Inferior parietal cortex (tissue), 1 donor: ENCODE data around the gene KLHDC2.
"Not testable (repeated sequence)": the region's sequence is repeated elsewhere in the genome, so short reads cannot be mapped to it uniquely, and the experiment has no call there.

Experiments used
- DNase-seq: peaks from one replicate; pipeline ENCODE4 v3.0.0-alpha.2; 2016; ENCODE audit errors: extremely low spot score

The KLHDC2 gene

GRCh38 chr14:49781040-49781439 lies 13.1 kb downstream of the KLHDC2 start:
- not testable (repeated sequence) for DNase-seq

GRCh38 chr14:49783394-49784014 lies 15.6 kb downstream of the KLHDC2 start:
- DNase-seq: no peak

- DNase-seq: no peak
Observed at GRCh38 chr14:49786315-49786714, 18.4 kb downstream of the KLHDC2 start.

- no peak for DNase-seq
Observed at GRCh38 chr14:49792618-49793017, 24.7 kb downstream of the KLHDC2 start.

GRCh38 chr14:49796025-49796424 lies 28.1 kb downstream of the KLHDC2 start:
- no peak for DNase-seq

GRCh38 chr14:49808780-49809179 lies 40.8 kb downstream of the KLHDC2 start:
- no peak for DNase-seq

- DNase-seq: not testable (repeated sequence)
Observed at GRCh38 chr14:49816118-49816517, 48.2 kb downstream of the KLHDC2 start.

GRCh38 chr14:49816844-49817243 lies 48.9 kb downstream of the KLHDC2 start:
- DNase-seq: no peak

- no peak for DNase-seq
Observed at GRCh38 chr14:49820176-49820575, 52.2 kb downstream of the KLHDC2 start.

GRCh38 chr14:49828640-49829039 lies 60.7 kb downstream of the KLHDC2 start:
- no peak for DNase-seq
